ENCODE measurements around the gene KRTAP10-4.
"Not testable (repeated sequence)": the region's sequence is repeated elsewhere in the genome, so short reads cannot be mapped to it uniquely, and the experiment has no call there.

KRTAP10-4 gene

GRCh38 chr21:44558695-44559094 lies 14.8 kb upstream of the KRTAP10-4 start, which contains the start of gene KRTAP10-3:
KRTAP10-3 (minus strand) TSS chr21:44558795; CDS start chr21:44558715, 80 bp downstream.
- no peak for DNase-seq

GRCh38 chr21:44564099-44564498 lies 9.4 kb upstream of the KRTAP10-4 start:
- DNase-seq: no peak

- peak in 1 of 2 donors; percentile 18 for DNase-seq
Observed at GRCh38 chr21:44564886-44565598, 8.5 kb upstream of the KRTAP10-4 start.

GRCh38 chr21:44566403-44566802 lies 7.1 kb upstream of the KRTAP10-4 start:
- no peak for DNase-seq

- DNase-seq: no peak
Observed at GRCh38 chr21:44567481-44568171, 5.9 kb upstream of the KRTAP10-4 start.

GRCh38 chr21:44568261-44568660 lies 5.3 kb upstream of the KRTAP10-4 start:
- no peak for DNase-seq

- no peak for DNase-seq
Observed at GRCh38 chr21:44568667-44569556, 4.6 kb upstream of the KRTAP10-4 start.

GRCh38 chr21:44569861-44570517 lies 3.5 kb upstream of the KRTAP10-4 start:
- DNase-seq: no peak

- DNase-seq: no peak
Observed at GRCh38 chr21:44571296-44571695, 2.2 kb upstream of the KRTAP10-4 start.

GRCh38 chr21:44571844-44572782 lies 1.4 kb upstream of the KRTAP10-4 start:
- DNase-seq: no peak

- DNase-seq: no peak
Observed at GRCh38 chr21:44572959-44573583, 458 bp upstream of the KRTAP10-4 start.

- no peak for DNase-seq
Observed at GRCh38 chr21:44574457-44575306, 1.2 kb downstream of the KRTAP10-4 start.

GRCh38 chr21:44575307-44576024 lies 1.9 kb downstream of the KRTAP10-4 start:
- DNase-seq: no peak

- no peak for DNase-seq
Observed at GRCh38 chr21:44576025-44576420, 2.5 kb downstream of the KRTAP10-4 start.

GRCh38 chr21:44578371-44579055 lies 5.0 kb downstream of the KRTAP10-4 start:
- DNase-seq: no peak

GRCh38 chr21:44579056-44579832 lies 5.7 kb downstream of the KRTAP10-4 start:
- no peak for DNase-seq

GRCh38 chr21:44579833-44580144 lies 6.3 kb downstream of the KRTAP10-4 start:
- DNase-seq: no peak

- DNase-seq: not testable (repeated sequence)
Observed at GRCh38 chr21:44580231-44580821, 6.8 kb downstream of the KRTAP10-4 start, which contains the start of gene KRTAP10-5. KRTAP10-5 (minus strand) TSS chr21:44580604; CDS start chr21:44580578, 26 bp downstream.
